Ishikawa (cell line): Measurements from ENCODE around the gene HES3.

Source experiments
- RAD21 ChIP-seq: IDR thresholded peaks from 2 replicates; pipeline ENCODE4 v1.6.1; 2012; ENCODE audit warnings: low read depth
- YY1 ChIP-seq: IDR thresholded peaks from 2 replicates; pipeline ENCODE4 v1.6.1; 2012; ENCODE audit warnings: low read depth

- TF ChIP-seq YY1: no peak
- no peak for TF ChIP-seq RAD21
Observed at GRCh38 chr1:6233376-6233775, 10.6 kb upstream of the HES3 start.
